GM12878 (cell line): Measurements from ENCODE around the gene NDUFAB1. TPM values are rescaled to one million over a fixed set of nuclear protein-coding genes. Genes with fewer than 3 reads are reported as not detected.

Experiments
- ATAC-seq: fragments of 200-7000 bp; cut with Tn5 transposase; 3 replicates; pipeline ENCODE4 v1.9.1; 2020; ENCODE audit warnings: mild to moderate bottlenecking, moderate library complexity
- BruUV-seq: library from RNA; stranded (reverse); fragments of 400-500 nt; replicated peaks from 2 replicates; lab custom pipeline; 2021; lab: Mats Ljungman, UMichigan
- CTCF ChIA-PET: fragments of 300-600 bp; sonication (Branson Sonifier 250); formaldehyde crosslinking; extraction: SDS; loops from one replicate; lab custom pipeline; 2021; ENCODE audit warnings: inconsistent platforms; lab: Yijun Ruan, JAX
- POLR2A ChIA-PET: fragments of 350-600 bp; formaldehyde crosslinking; extraction: SDS; loops from one replicate; lab custom pipeline; 2021; ENCODE audit warnings: inconsistent platforms; lab: Charles Lee
- RAD21 ChIA-PET: fragments of 300-600 bp; sonication (Branson Sonifier 250); formaldehyde crosslinking; loops from one replicate; lab custom pipeline; 2023; ENCODE audit warnings: antibody characterized with exemption; ENCODE audit not compliant: unreplicated experiment; lab: Charles Lee
- SMC1A ChIA-PET: fragments of 300-600 bp; sonication (Branson Sonifier 250); formaldehyde crosslinking; loops from one replicate; lab custom pipeline; 2023; ENCODE audit not compliant: unreplicated experiment, uncharacterized antibody; lab: Charles Lee
- DNase-seq: peaks from one replicate; pipeline ENCODE4 v3.0.0-alpha.2; 2011; ENCODE audit warnings: low read depth, low spot score
- FAIRE-seq: peaks from 3 replicates; lab custom pipeline; 2011; peaks lifted over from hg19 to GRCh38; lab: Jason Lieb, UNC
- H2AFZ ChIP-seq: 2 replicates; pipeline ENCODE4 v1.6.0; 2011; ENCODE audit warnings: low read depth, low read length, control low read depth; ENCODE audit not compliant: control insufficient read depth
- H3K27ac ChIP-seq: 2 replicates; pipeline ENCODE4 v1.5.1; 2011; ENCODE audit warnings: control low read depth; ENCODE audit not compliant: control insufficient read depth, insufficient read depth
- H3K27me3 ChIP-seq, 2 experiments: replicated peaks in 1 of 2; 2 replicates each; pipeline versions ENCODE4 v1.6.0 to v1.6.1; 2011; ENCODE audit warnings: low read length in 1 of 2; ENCODE audit not compliant: control insufficient read depth in 2 of 2, insufficient read depth in 2 of 2
- H3K36me3 ChIP-seq, 2 experiments: 2 replicates each; pipeline ENCODE4 v1.5.1; 2011; ENCODE audit warnings: low read length in 1 of 2; ENCODE audit not compliant: control insufficient read depth in 2 of 2, insufficient read depth in 2 of 2
- H3K4me1 ChIP-seq: 2 replicates; pipeline ENCODE4 v1.6.1; 2011; ENCODE audit warnings: mild to moderate bottlenecking, low read length, moderate library complexity, mixed read lengths; ENCODE audit not compliant: control insufficient read depth, insufficient read depth
- H3K4me2 ChIP-seq: 2 replicates; pipeline ENCODE4 v1.6.0; 2011; ENCODE audit warnings: control low read depth; ENCODE audit not compliant: control insufficient read depth, insufficient read depth
- H3K4me3 ChIP-seq: fragments of 200-600 bp; sonication (generic); 2 replicates; pipeline ENCODE4 v1.5.1; 2016
- H3K79me2 ChIP-seq: 2 replicates; pipeline ENCODE4 v1.6.0; 2011; ENCODE audit warnings: low read length; ENCODE audit not compliant: control insufficient read depth, insufficient read depth
- H3K9ac ChIP-seq: 2 replicates; pipeline ENCODE4 v1.8.0; 2011; ENCODE audit warnings: low read length, control low read depth, mixed read lengths; ENCODE audit not compliant: control insufficient read depth, insufficient read depth
- H3K9me3 ChIP-seq: replicated peaks from 3 replicates; pipeline ENCODE4 v1.5.1; 2011; ENCODE audit warnings: mild to moderate bottlenecking, low read length; ENCODE audit not compliant: control insufficient read depth, insufficient read depth
- H4K20me1 ChIP-seq: 2 replicates; pipeline ENCODE4 v1.6.0; 2011; ENCODE audit not compliant: control insufficient read depth, insufficient read depth
- CEBPB ChIP-seq, 2 experiments: fragments of 150-350 bp in 1 of 2; IDR thresholded peaks; 2 replicates each; pipeline ENCODE4 v1.6.1; 2012 to 2014; ENCODE audit warnings: low read depth in 2 of 2, low read length in 2 of 2, borderline replicate concordance in 1 of 2, inconsistent platforms in 1 of 2
- CHD2 ChIP-seq: IDR thresholded peaks from 2 replicates; pipeline ENCODE4 v1.6.1; 2011; ENCODE audit warnings: low read depth, low read length, improper control_type of control experiment, borderline replicate concordance
- CUX1 ChIP-seq: IDR thresholded peaks from 2 replicates; pipeline ENCODE4 v1.6.1; 2012; ENCODE audit warnings: improper control_type of control experiment, low read depth, low read length; ENCODE audit not compliant: insufficient replicate concordance
- ESRRA ChIP-seq: IDR thresholded peaks from 2 replicates; pipeline ENCODE4 v1.6.1; 2012; ENCODE audit warnings: mild to moderate bottlenecking, low read length, improper control_type of control experiment
- IRF3 ChIP-seq: fragments of 450-650 bp; IDR thresholded peaks from 2 replicates; pipeline ENCODE4 v1.6.1; 2014; ENCODE audit warnings: mild to moderate bottlenecking
- KLF5 ChIP-seq: fragments of 450-650 bp; IDR thresholded peaks from 2 replicates; pipeline ENCODE4 v1.6.1; 2014; ENCODE audit warnings: mild to moderate bottlenecking; ENCODE audit not compliant: partially characterized antibody
- MEF2A ChIP-seq: IDR thresholded peaks from 2 replicates; pipeline ENCODE4 v1.6.1; 2011; ENCODE audit warnings: low read depth, mild to moderate bottlenecking, low read length, moderate library complexity; ENCODE audit not compliant: insufficient read depth
- MTA3 ChIP-seq: IDR thresholded peaks from 2 replicates; pipeline ENCODE4 v1.6.1; 2012; ENCODE audit warnings: low read length, inconsistent platforms, borderline replicate concordance
- NFXL1 ChIP-seq: fragments of 450-650 bp; IDR thresholded peaks from 2 replicates; pipeline ENCODE4 v1.6.1; 2017; ENCODE audit warnings: antibody characterized with exemption, mild to moderate bottlenecking, borderline replicate concordance
- NRF1 ChIP-seq: conservative IDR thresholded peaks from 2 replicates; pipeline ENCODE4 v1.6.1; 2011; ENCODE audit warnings: mild to moderate bottlenecking, low read depth, low read length, improper control_type of control experiment
- POLR2A ChIP-seq: IDR thresholded peaks from 2 replicates; pipeline ENCODE4 v1.6.1; 2011; ENCODE audit warnings: low read depth, mild to moderate bottlenecking, low read length
- RCOR1 ChIP-seq: conservative IDR thresholded peaks from 2 replicates; pipeline ENCODE4 v1.6.1; 2012; ENCODE audit warnings: low read depth, low read length, improper control_type of control experiment
- SMARCA5 ChIP-seq: fragments of 450-650 bp; IDR thresholded peaks from 2 replicates; pipeline ENCODE4 v1.6.1; 2017; ENCODE audit warnings: mild to moderate bottlenecking
- ZBTB11 ChIP-seq: fragments of 450-650 bp; formaldehyde crosslinking; IDR thresholded peaks from 2 replicates; pipeline ENCODE4 v1.5.0; 2022; ENCODE audit warnings: mild to moderate bottlenecking, missing genetic modification characterization
- WGBS: methylation state at CpG from one replicate; pipeline ENCODE4 v1.1.6; 2016; ENCODE audit warnings: low lambda C conversion rate; ENCODE audit not compliant: insufficient replicate concordance, insufficient coverage; ENCODE audit errors: missing lambda C conversion rate; 5-methylcytosine and 5-hydroxymethylcytosine counted together
- in situ Hi-C: fragments of 300-500 bp; cut with MboI; formaldehyde crosslinking; loops from 9 replicates; pipeline ENCODE4 v1.14.3; 2018; ENCODE audit warnings: mixed read lengths
- intact Hi-C: fragments of 100-400 bp; cut with micrococcal nuclease; formaldehyde crosslinking; loops from one replicate; pipeline ENCODE4 v1.14.2; 2022; ENCODE audit not compliant: unreplicated experiment
- polyA plus RNA-seq, 11 experiments: library from polyadenylated mRNA; depleted of rRNA in 4 of 11; unstranded in 6 of 11; stranded (reverse) in 5 of 11; fragments of >200 nt; fragmentation: Nextera tagmentation in 4 of 11; fragmentation: Illumina TruSeq in 1 of 11; extraction: Ambion mirVana in 4 of 11; extraction: Trizol in 1 of 11; gene quantifications; 1 replicate in 1 of 11; 2 replicates in 10 of 11; pipeline versions ENCODE4 v1.2.1 to v1.2.3, GENCODE V29; 2011 to 2016; ENCODE audit warnings: inconsistent platforms in 2 of 11, missing spikeins in 2 of 11, low read depth in 1 of 11
- total RNA-seq, 4 experiments: library from RNA; depleted of rRNA in 3 of 4; stranded (reverse); fragments of >200 nt in 3 of 4; fragmentation: Illumina TruSeq in 1 of 4; extraction: Trizol in 1 of 4; gene quantifications; 2 replicates each; pipeline versions ENCODE4 v1.2.1 to v1.2.3, GENCODE V29; 2013 to 2021

Gene NDUFAB1
- total and polyA plus RNA-seq, 10 of the 15 experiments (the other 5 are each of a cell fraction or from before 2014, with no cell fraction given): 79.9 to 584 (median 231) TPM

- TF ChIP-seq CUX1 (no peak), NFXL1 (no peak), ESRRA (no peak), RCOR1 (no peak), CHD2 (no peak)
- TF ChIP-seq, all 136 proteins: peak for 0
Measured at GRCh38 chr16:23552161-23552560, 44.0 kb downstream of the NDUFAB1 start (continued).

- H3K27ac ChIP-seq: no peak overlapping the region
- no TSS peak for BruUV-seq
- 95% methylated on average over 5 of the region's 5 CpGs for WGBS
- H3K4me3 ChIP-seq: no peak overlapping the region
- SMC1A ChIA-PET: no interaction called here
- H3K9ac ChIP-seq: no peak overlapping the region
- no peak for FAIRE-seq
- TF ChIP-seq KLF5 (no peak), MTA3 (no peak), CEBPB (IDR thresholded peaks at IDR 0.05; ENCODE audit: borderline replicate concordance in 1 of 2, low read depth in 2 of 2, low read length in 2 of 2) (no peak), SMARCA5 (no peak), MEF2A (no peak), ZBTB11 (CRISPR knock-in tag) (no peak), NRF1 (no peak), POLR2A (no peak), IRF3 (no peak)
- RAD21 ChIA-PET: interaction anchor here (0.8 kb wide), 1 partner anchor 10 kb away, joined by 3 read pairs; no protein-coding TSS in a partner anchor
- no peak for DNase-seq
- in situ Hi-C loops: no loop called here
- no peaks in the 10 kb centered on the region for H3K9me3 ChIP-seq
- no peak overlapping the region for H3K4me2 ChIP-seq
- no peak overlapping the region for H2AFZ ChIP-seq
- CTCF ChIA-PET: interaction anchor here (1.3 kb wide), 1 partner anchor 8 kb away, joined by 4 read pairs; the partner anchor contains the start of gene UBFD1
- intact Hi-C loops: loop anchor here (10.0 kb wide), 1 partner anchor 85 kb away; no protein-coding TSS in a partner anchor
- no peak for ATAC-seq
- H4K20me1 ChIP-seq: no peaks in the 10 kb centered on the region
- POLR2A ChIA-PET: no interaction called here
- no peaks in the 10 kb centered on the region; the same call in 1 of the 2 replicates for H3K4me1 ChIP-seq
- H3K79me2 ChIP-seq: peaks cover 5% of the 10 kb centered on the region
- peaks cover 18 to 22% of the 10 kb centered on the region in 2 experiments for H3K36me3 ChIP-seq
- H3K27me3 ChIP-seq: no peaks in the 10 kb centered on the region
Measured at GRCh38 chr16:23549938-23550337, 46.2 kb downstream of the NDUFAB1 start.
